Thoracic aorta (tissue), 2 donors: ENCODE results near the gene CRBN. TPM values are rescaled to one million over a fixed set of nuclear protein-coding genes. Genes with fewer than 3 reads are reported as not detected.
A peak's percentile ranks its signal among the peaks of the same experiment; 100 is the strongest.

Source experiments
- ATAC-seq: fragments of 150-250 bp; one replicate; pipeline ENCODE4 v1.8.0; 2017; ENCODE audit warnings: low read depth; ENCODE audit not compliant: insufficient number of reproducible peaks, low FRiP score
- DNase-seq: peaks from one replicate; pipeline ENCODE4 v3.0.0-alpha.2; 2020; ENCODE audit warnings: low spot score
- H3K27ac ChIP-seq, 2 donors: fragments of 200-600 bp; sonication (generic); 1 replicate in 1 of 2; 2 replicates in 1 of 2; pipeline ENCODE4 v1.5.1; 2016; ENCODE audit warnings: mild to moderate bottlenecking in 2 of 2, moderate library complexity in 2 of 2
- H3K27me3 ChIP-seq: fragments of 200-600 bp; sonication (generic); replicated peaks from 2 replicates; pipeline ENCODE4 v1.6.0; 2016; ENCODE audit warnings: mild to moderate bottlenecking; ENCODE audit not compliant: insufficient read depth
- H3K36me3 ChIP-seq: fragments of 200-600 bp; sonication (generic); one replicate; pipeline ENCODE4 v1.5.1; 2016
- H3K4me1 ChIP-seq, 2 donors: fragments of 200-600 bp; sonication (generic); 1 replicate in 1 of 2; 2 replicates in 1 of 2; pipeline versions ENCODE4 v1.5.1 to v1.6.0; 2016; ENCODE audit warnings: low read depth in 2 of 2, mild to moderate bottlenecking in 1 of 2; ENCODE audit not compliant: control insufficient read depth in 1 of 2
- H3K4me3 ChIP-seq: fragments of 200-600 bp; sonication (generic); 2 replicates; pipeline ENCODE4 v1.5.1; 2016; ENCODE audit warnings: mild to moderate bottlenecking
- H3K9me3 ChIP-seq: fragments of 200-600 bp; sonication (generic); 2 replicates; pipeline ENCODE4 v1.5.1; 2016
- total RNA-seq, 2 donors: library from RNA; depleted of rRNA; stranded (reverse); fragments of >200 nt; gene quantifications; one replicate each; pipeline versions ENCODE4 v1.1.0 to v1.2.3, GENCODE V29; 2016
- TF ChIP-seq, protein P1 (sequence below): fragments of 200-600 bp; sonication (generic); IDR thresholded peaks from one replicate; pipeline ENCODE4 v1.5.1; 2019; ENCODE audit warnings: antibody characterized with exemption

The CRBN gene
- total RNA-seq, 2 donors from 2014 or later = 80.6 TPM

DNA sequence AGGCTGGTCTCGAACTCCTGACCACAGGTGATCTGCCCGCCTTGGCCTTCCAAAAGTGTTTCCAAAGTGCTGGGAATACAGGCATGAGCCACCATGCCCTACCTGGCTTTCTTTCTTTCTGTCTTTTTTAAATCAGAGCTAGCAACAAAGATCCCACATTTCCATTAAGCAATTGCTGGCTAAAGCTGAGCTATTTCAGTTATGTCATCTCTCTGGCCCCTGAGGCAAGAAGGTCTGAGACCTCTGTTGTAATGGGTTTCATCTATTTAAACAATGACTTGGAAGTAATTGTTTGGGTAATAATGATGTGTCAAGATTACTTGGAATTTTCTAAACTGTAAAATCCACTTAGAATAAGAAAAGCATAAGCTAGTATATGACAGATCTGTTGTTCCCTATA lies 30.2 kb upstream of the CRBN start:
- Histone ChIP-seq H3K4me3 (no peak overlapping the region), H3K27me3 (no peaks in the 10 kb centered on the region), H3K36me3 (no peaks in the 10 kb centered on the region), H3K27ac (no peak overlapping the region), H3K4me1 (peaks cover 0 to 7% of the 10 kb centered on the region in 2 donors), H3K9me3 (no peaks in the 10 kb centered on the region)
- DNase-seq (no peak), ATAC-seq (no peak)
- TF ChIP-seq, protein P1, sequence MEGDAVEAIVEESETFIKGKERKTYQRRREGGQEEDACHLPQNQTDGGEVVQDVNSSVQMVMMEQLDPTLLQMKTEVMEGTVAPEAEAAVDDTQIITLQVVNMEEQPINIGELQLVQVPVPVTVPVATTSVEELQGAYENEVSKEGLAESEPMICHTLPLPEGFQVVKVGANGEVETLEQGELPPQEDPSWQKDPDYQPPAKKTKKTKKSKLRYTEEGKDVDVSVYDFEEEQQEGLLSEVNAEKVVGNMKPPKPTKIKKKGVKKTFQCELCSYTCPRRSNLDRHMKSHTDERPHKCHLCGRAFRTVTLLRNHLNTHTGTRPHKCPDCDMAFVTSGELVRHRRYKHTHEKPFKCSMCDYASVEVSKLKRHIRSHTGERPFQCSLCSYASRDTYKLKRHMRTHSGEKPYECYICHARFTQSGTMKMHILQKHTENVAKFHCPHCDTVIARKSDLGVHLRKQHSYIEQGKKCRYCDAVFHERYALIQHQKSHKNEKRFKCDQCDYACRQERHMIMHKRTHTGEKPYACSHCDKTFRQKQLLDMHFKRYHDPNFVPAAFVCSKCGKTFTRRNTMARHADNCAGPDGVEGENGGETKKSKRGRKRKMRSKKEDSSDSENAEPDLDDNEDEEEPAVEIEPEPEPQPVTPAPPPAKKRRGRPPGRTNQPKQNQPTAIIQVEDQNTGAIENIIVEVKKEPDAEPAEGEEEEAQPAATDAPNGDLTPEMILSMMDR = no peak

DNA sequence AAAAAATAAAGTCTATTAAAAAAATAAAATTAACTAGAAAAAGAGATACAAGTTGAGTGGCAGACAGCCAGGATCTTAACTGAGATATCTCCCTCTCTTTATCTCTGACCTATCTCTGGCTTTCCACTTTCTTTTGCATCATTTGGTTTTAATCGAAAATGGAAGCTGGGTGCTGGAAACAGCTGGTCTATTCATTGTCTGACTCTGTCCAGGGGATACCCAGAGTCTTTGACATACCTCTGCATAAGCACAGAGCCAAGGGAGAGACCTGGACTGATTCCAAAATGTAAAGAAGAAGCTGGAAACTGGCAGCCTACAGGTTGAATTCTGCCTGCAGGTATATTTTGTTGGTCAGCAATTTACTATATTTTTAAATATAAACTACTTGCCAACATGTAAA lies 29.6 kb upstream of the CRBN start:
- TF ChIP-seq, protein P1 = no peak
- no peak for ATAC-seq
- no peak overlapping the region for H3K27ac ChIP-seq
- H3K4me1 ChIP-seq = peaks cover 0 to 7% of the 10 kb centered on the region in 2 donors
- no peaks in the 10 kb centered on the region for H3K27me3 ChIP-seq
- no peaks in the 10 kb centered on the region for H3K9me3 ChIP-seq
- DNase-seq = no peak
- H3K36me3 ChIP-seq = no peaks in the 10 kb centered on the region
- no peak overlapping the region for H3K4me3 ChIP-seq

DNA sequence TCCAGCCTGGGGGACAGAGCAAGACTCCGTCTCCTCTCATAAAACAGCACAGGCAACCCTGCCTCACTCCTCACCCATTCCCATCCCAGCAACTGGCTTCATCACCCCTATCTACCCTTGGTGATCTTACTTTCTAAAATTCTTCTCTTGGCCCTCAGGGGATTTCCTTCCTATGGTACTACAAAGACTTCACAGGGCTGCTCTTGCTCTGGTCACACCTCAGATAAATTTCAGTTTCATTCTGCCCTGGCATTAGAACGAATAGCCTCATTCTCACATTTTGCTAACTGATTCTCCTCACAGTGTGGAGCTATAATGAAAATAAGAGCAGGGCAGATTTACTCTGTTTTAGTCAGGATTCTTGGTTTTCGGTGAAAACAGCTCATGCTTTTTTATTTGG lies 22.1 kb upstream of the CRBN start:
- no peak for DNase-seq

DNA sequence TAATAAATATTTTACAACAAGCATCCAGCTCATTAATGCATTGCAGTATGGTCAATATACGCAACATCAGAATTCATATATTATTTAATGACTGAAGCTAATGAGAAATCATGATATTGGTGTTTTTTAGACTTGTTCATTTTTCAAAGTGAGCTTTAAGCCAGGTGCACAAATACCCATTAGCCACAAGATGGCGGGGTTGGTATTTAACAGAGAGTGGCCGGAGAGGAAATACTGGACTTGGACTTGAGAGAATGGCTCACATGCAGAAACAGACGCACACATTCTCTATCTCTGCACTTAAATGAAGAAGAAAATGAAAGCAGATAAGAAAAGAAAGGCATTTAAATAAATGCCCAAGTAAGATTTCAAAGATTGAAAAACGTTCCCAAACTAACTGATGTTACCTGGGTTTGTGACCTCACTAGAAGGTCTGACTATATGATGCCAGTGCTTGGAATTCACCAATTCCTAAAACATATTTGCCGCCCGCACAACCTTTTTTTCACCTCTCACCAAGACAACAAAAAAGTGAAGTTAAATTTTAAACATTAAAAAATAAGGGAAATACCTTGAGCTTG lies 21.2 kb upstream of the CRBN start:
- Histone ChIP-seq H3K27ac (no peak overlapping the region), H3K27me3 (no peaks in the 10 kb centered on the region), H3K9me3 (no peaks in the 10 kb centered on the region), H3K36me3 (no peaks in the 10 kb centered on the region), H3K4me3 (peak overlapping the region; percentile 27), H3K4me1 (peaks cover 0 to 10% of the 10 kb centered on the region in 2 donors)
- TF ChIP-seq, protein P1 = peak; percentile 75
- ATAC-seq (no peak), DNase-seq (no peak)

More for the DNA sequence above, 22.1 kb upstream of the CRBN start:
- H3K27me3 ChIP-seq = no peaks in the 10 kb centered on the region
- H3K4me1 ChIP-seq = peaks cover 0 to 10% of the 10 kb centered on the region in 2 donors
- ATAC-seq = no peak
- no peaks in the 10 kb centered on the region for H3K9me3 ChIP-seq
- H3K36me3 ChIP-seq = no peaks in the 10 kb centered on the region
- H3K27ac ChIP-seq = no peak overlapping the region
- TF ChIP-seq, protein P1 = no peak
- no peak overlapping the region for H3K4me3 ChIP-seq

DNA sequence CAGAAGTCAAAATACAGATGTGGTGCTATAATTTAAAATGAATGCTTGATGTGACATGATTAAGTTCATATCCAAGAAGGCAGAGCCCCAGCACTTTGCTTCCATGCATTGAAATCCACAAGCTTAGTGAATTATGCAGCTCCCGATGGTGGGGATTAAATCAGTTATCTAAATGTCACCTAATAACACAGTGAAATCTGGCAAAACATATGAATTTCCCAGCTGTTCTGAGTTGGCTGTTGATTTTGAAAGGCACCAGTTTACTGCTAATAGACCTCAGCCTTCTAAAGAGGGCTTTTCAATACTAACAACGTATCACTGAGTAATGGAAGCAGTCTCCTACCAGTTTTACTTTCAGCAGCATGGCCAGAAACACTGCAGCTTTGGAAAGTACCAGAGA lies 19.8 kb upstream of the CRBN start:
- no peaks in the 10 kb centered on the region for H3K9me3 ChIP-seq
- H3K27me3 ChIP-seq = no peaks in the 10 kb centered on the region
- H3K36me3 ChIP-seq = no peaks in the 10 kb centered on the region
- H3K27ac ChIP-seq = no peak overlapping the region
- DNase-seq (no peak), ATAC-seq (no peak)
- TF ChIP-seq, protein P1 = no peak
- H3K4me1 ChIP-seq = peaks cover 0 to 10% of the 10 kb centered on the region in 2 donors
- no peak overlapping the region for H3K4me3 ChIP-seq
